GM19455 (cell line): Measurements from ENCODE around the gene STN1.
A peak's percentile ranks its signal among the peaks of the same experiment; 100 is the strongest.

Experiments used
- ATAC-seq: cut with Tn5 transposase; IDR thresholded peaks from one replicate; pipeline ENCODE4 v1.9.1; 2021; ENCODE audit not compliant: unreplicated experiment

STN1 gene

GRCh38 chr10:103895411-103896186 is 22.4 kb downstream of the STN1 start:
- no peak for ATAC-seq

GRCh38 chr10:103894441-103894864 is 23.5 kb downstream of the STN1 start:
- no peak for ATAC-seq

- no peak for ATAC-seq
Measured at GRCh38 chr10:103893817-103894216, 24.2 kb downstream of the STN1 start.

- no peak for ATAC-seq
Measured at GRCh38 chr10:103892181-103892580, 25.8 kb downstream of the STN1 start.

- no peak for ATAC-seq
Measured at GRCh38 chr10:103890688-103891087, 27.3 kb downstream of the STN1 start.

GRCh38 chr10:103890194-103890658 is 27.8 kb downstream of the STN1 start:
- no peak for ATAC-seq

GRCh38 chr10:103889121-103889720 is 28.8 kb downstream of the STN1 start:
- no peak for ATAC-seq

GRCh38 chr10:103888113-103888841 is 29.7 kb downstream of the STN1 start:
- peak; percentile 65 for ATAC-seq

- ATAC-seq: no peak
Measured at GRCh38 chr10:103885617-103886016, 32.4 kb downstream of the STN1 start.

- no peak for ATAC-seq
Measured at GRCh38 chr10:103884681-103885139, 33.3 kb downstream of the STN1 start.

GRCh38 chr10:103882285-103883007 is 35.5 kb downstream of the STN1 start:
- no peak for ATAC-seq

GRCh38 chr10:103881416-103882284 is 36.3 kb downstream of the STN1 start:
- no peak for ATAC-seq

- no peak for ATAC-seq
Measured at GRCh38 chr10:103879831-103880230, 38.2 kb downstream of the STN1 start.

- ATAC-seq: no peak
Measured at GRCh38 chr10:103879409-103879808, 38.6 kb downstream of the STN1 start.

GRCh38 chr10:103877861-103878260 is 40.1 kb downstream of the STN1 start:
- no peak for ATAC-seq

GRCh38 chr10:103876155-103876554 is 41.8 kb downstream of the STN1 start:
- ATAC-seq: no peak

GRCh38 chr10:103874730-103875129 is 43.3 kb downstream of the STN1 start:
- no peak for ATAC-seq

- ATAC-seq: no peak
Measured at GRCh38 chr10:103872137-103872931, 45.6 kb downstream of the STN1 start.

GRCh38 chr10:103871006-103871405 is 47.0 kb downstream of the STN1 start:
- ATAC-seq: no peak
